H7 (cell line): ENCODE results near the gene CBX5. TPM values are rescaled to one million over a fixed set of nuclear protein-coding genes. Genes with fewer than 3 reads are reported as not detected.
A peak's percentile ranks its signal among the peaks of the same experiment; 100 is the strongest.
"Not testable (repeated sequence)": the region's sequence is repeated elsewhere in the genome, so short reads cannot be mapped to it uniquely, and the experiment has no call there.

Experiments used
- DNase-seq: peaks from one replicate; pipeline ENCODE4 v3.0.0; 2012
- H3K27me3 ChIP-seq: 2 replicates; pipeline ENCODE4 v1.6.0; 2011; ENCODE audit warnings: mild to moderate bottlenecking, low read length; ENCODE audit not compliant: control insufficient read depth, insufficient read depth
- H3K36me3 ChIP-seq: replicated peaks from 2 replicates; pipeline ENCODE4 v1.5.1; 2011; ENCODE audit warnings: low read length; ENCODE audit not compliant: control insufficient read depth, insufficient read depth
- H3K4me3 ChIP-seq: 2 replicates; pipeline ENCODE4 v1.5.1; 2011; ENCODE audit warnings: low read depth, mild to moderate bottlenecking, control low read depth, low read length, moderate library complexity; ENCODE audit not compliant: insufficient read depth
- total RNA-seq: library from RNA; depleted of rRNA; stranded (reverse); fragments of >200 nt; shearing (Covaris generic); gene quantifications from 2 replicates; pipeline ENCODE4 v1.2.3, GENCODE V29; 2014

Gene CBX5
- total RNA-seq, 1 experiment from 2014 or later = 51.2 TPM

GRCh38 chr12:54284070-54284780 is 4.3 kb upstream of the CBX5 start:
- peaks cover 53% of the 10 kb centered on the region for H3K36me3 ChIP-seq
- not testable (repeated sequence) for H3K4me3 ChIP-seq, DNase-seq, H3K27me3 ChIP-seq

GRCh38 chr12:54282949-54283593 is 3.1 kb upstream of the CBX5 start:
- Histone ChIP-seq H3K36me3 (peaks cover 54% of the 10 kb centered on the region), H3K27me3 (no peaks in the 10 kb centered on the region), H3K4me3 (no peak overlapping the region; the same call in 1 of the 2 replicates)
- no peak for DNase-seq

GRCh38 chr12:54281694-54282093 is 1.8 kb upstream of the CBX5 start:
- Histone ChIP-seq H3K36me3 (peaks cover 46% of the 10 kb centered on the region), H3K4me3 (peak overlapping the region; percentile 94)
- DNase-seq, H3K27me3 ChIP-seq: not testable (repeated sequence)

- H3K36me3 ChIP-seq = peaks cover 42% of the 10 kb centered on the region
- not testable (repeated sequence) for H3K27me3 ChIP-seq
Observed at GRCh38 chr12:54281261-54281638, 1.3 kb upstream of the CBX5 start.

GRCh38 chr12:54280468-54281260 is 742 bp upstream of the CBX5 start, which contains the start of gene HNRNPA1:
HNRNPA1 (plus strand) TSS chr12:54280726; CDS start chr12:54280808, 82 bp downstream.
- H3K27me3 ChIP-seq = no peaks in the 10 kb centered on the region
- H3K36me3 ChIP-seq = peaks cover 37% of the 10 kb centered on the region
- H3K4me3 ChIP-seq = peak within 1 kb of the TSS; percentile 95

More at GRCh38 chr12:54281261-54281638, 1.3 kb upstream of the CBX5 start:
- DNase-seq = not testable (repeated sequence)
- peak overlapping the region; percentile 94 for H3K4me3 ChIP-seq

GRCh38 chr12:54279227-54279631 is 693 bp downstream of the CBX5 start:
- DNase-seq = no peak
- Histone ChIP-seq H3K27me3 (no peaks in the 10 kb centered on the region), H3K36me3 (peaks cover 30% of the 10 kb centered on the region), H3K4me3 (peak overlapping the region; percentile 95)

More at GRCh38 chr12:54280468-54281260, 742 bp upstream of the CBX5 start, which contains the start of gene HNRNPA1:
- DNase-seq = peak; percentile 81

GRCh38 chr12:54277823-54278276 is 2.1 kb downstream of the CBX5 start:
- H3K4me3 ChIP-seq = peak overlapping the region; percentile 95; the same call in 1 of the 2 replicates
- H3K36me3 ChIP-seq = peaks cover 25% of the 10 kb centered on the region
- H3K27me3 ChIP-seq = no peaks in the 10 kb centered on the region
- no peak for DNase-seq

GRCh38 chr12:54276368-54276767 is 3.6 kb downstream of the CBX5 start:
- no peak for DNase-seq
- no peak overlapping the region for H3K4me3 ChIP-seq
- H3K27me3 ChIP-seq = no peaks in the 10 kb centered on the region
- peaks cover 15% of the 10 kb centered on the region for H3K36me3 ChIP-seq

- DNase-seq = no peak
- Histone ChIP-seq H3K27me3 (no peaks in the 10 kb centered on the region), H3K4me3 (no peak overlapping the region), H3K36me3 (peaks cover 10% of the 10 kb centered on the region)
Observed at GRCh38 chr12:54273981-54274380, 5.9 kb downstream of the CBX5 start.

- Histone ChIP-seq H3K27me3 (no peaks in the 10 kb centered on the region), H3K4me3 (no peak overlapping the region), H3K36me3 (peaks cover 8% of the 10 kb centered on the region)
- DNase-seq = no peak
Observed at GRCh38 chr12:54272214-54272613, 7.7 kb downstream of the CBX5 start.

- H3K27me3 ChIP-seq = no peaks in the 10 kb centered on the region
- peaks cover 8% of the 10 kb centered on the region for H3K36me3 ChIP-seq
- H3K4me3 ChIP-seq = no peak overlapping the region
- no peak for DNase-seq
Observed at GRCh38 chr12:54270345-54270744, 9.6 kb downstream of the CBX5 start.

GRCh38 chr12:54266852-54267251 is 13.1 kb downstream of the CBX5 start:
- Histone ChIP-seq H3K36me3 (no peaks in the 10 kb centered on the region), H3K4me3 (no peak overlapping the region), H3K27me3 (no peaks in the 10 kb centered on the region)
- DNase-seq = no peak

- Histone ChIP-seq H3K27me3 (no peaks in the 10 kb centered on the region), H3K4me3 (no peak overlapping the region), H3K36me3 (no peaks in the 10 kb centered on the region)
- DNase-seq = no peak
Observed at GRCh38 chr12:54265364-54265812, 14.5 kb downstream of the CBX5 start.

- DNase-seq = no peak
- Histone ChIP-seq H3K27me3 (no peaks in the 10 kb centered on the region), H3K36me3 (no peaks in the 10 kb centered on the region), H3K4me3 (no peak overlapping the region)
Observed at GRCh38 chr12:54262403-54262925, 17.5 kb downstream of the CBX5 start.
